SK-N-MC (cell line): ENCODE data around the gene SLC25A14.

Experiments used
- EZH2 ChIP-seq: fragments of 200-600 bp; sonication (generic); IDR thresholded peaks from one replicate; pipeline ENCODE4 v1.6.1; 2017; ENCODE audit warnings: antibody characterized with exemption
- FOXP2 ChIP-seq: optimal IDR thresholded peaks from 2 replicates; pipeline ENCODE3; 2011; ENCODE audit warnings: mild to moderate bottlenecking, moderate library complexity; ENCODE audit not compliant: insufficient read depth; ENCODE audit errors: extremely low read length, control extremely low read depth
- POLR2AphosphoS5 ChIP-seq: IDR thresholded peaks from 2 replicates; pipeline ENCODE4 v1.6.1; 2012; ENCODE audit warnings: mild to moderate bottlenecking, low read depth, low read length, borderline replicate concordance

DNA sequence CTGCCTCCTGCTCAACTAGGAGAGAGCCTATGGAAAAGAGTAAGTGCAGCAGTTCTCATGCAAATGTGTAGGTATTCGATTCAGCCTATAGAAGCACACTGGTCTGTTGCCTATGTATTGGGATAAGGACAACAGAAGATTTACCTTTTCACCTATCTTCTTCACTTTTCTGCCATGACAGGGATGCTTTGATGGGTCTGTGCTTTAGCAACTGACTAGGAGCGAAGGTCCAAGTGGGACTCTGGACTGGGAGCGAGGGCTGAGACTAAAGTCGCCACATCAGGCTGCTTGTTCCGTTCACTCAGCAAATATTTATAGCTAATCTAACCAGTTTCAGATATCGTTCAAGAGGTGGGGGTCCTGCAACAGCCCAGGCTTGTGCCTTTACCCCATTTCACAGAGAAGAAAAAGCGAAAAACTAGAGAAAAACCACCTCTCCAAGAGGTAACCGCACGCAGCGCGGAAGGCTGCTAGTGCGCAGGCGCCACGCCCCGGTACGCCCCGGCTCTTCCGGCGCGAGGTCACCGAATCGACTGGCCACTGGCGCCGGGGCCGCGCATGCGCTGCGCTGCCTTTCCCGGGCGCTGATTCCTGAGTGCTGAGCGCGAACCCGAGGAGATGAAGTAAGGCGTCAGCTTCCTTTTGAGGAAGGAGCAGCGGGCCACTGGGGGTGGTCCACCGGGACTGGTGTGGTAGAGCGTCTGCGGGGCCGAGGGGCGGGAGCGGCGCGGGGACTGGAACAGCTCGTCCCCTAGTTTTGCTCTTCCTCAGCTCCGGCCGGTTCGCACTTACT is 61.9 kb downstream of the SLC25A14 start, which contains the start of gene RBMX2:
- peak; percentile 83 for TF ChIP-seq POLR2AphosphoS5
- no peak for TF ChIP-seq EZH2
- TF ChIP-seq FOXP2: no peak
